Measurements from ENCODE around the gene INTS3. TPM values are rescaled to one million over a fixed set of nuclear protein-coding genes. Genes with fewer than 3 reads are reported as not detected.

INTS3 gene
- total RNA-seq, 1 donor from 2014 or later: 34.3 TPM

DNA sequence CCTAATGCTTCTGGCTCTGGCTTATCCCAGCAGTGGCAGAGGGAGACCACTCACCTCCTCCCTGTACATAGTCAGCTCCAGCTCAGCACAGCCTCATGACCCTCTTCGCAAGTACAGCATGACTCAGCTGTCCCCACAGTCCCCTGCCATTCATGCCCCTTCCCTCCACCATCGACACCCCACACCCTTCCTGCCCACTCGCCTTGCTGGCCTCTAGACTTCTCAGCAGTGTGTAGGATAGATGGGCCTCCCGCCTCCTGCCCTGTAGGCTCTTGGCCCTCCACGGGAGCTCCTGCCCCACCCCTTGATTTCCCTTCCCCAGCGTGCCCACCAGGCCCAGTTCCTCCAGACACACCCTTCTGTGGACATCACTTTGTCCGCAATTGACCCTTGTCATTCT lies 39.6 kb upstream of the INTS3 start:
- Histone ChIP-seq H3K4me3 (no peak overlapping the region), H3K9me3 (replicated peaks) (no peaks in the 10 kb centered on the region), H3K4me1 (no peaks in the 10 kb centered on the region), H3K27me3 (ENCODE audit: low read depth) (no peaks in the 10 kb centered on the region), H3K36me3 (peaks cover 12% of the 10 kb centered on the region), H3K27ac (replicated peaks) (peak overlapping the region; percentile 23)
- intact Hi-C loops (cut with micrococcal nuclease): no loop called here
- no peak for TF ChIP-seq CTCF (IDR thresholded peaks at IDR 0.05; ENCODE audit: borderline replicate concordance)
- no peak for DNase-seq

DNA sequence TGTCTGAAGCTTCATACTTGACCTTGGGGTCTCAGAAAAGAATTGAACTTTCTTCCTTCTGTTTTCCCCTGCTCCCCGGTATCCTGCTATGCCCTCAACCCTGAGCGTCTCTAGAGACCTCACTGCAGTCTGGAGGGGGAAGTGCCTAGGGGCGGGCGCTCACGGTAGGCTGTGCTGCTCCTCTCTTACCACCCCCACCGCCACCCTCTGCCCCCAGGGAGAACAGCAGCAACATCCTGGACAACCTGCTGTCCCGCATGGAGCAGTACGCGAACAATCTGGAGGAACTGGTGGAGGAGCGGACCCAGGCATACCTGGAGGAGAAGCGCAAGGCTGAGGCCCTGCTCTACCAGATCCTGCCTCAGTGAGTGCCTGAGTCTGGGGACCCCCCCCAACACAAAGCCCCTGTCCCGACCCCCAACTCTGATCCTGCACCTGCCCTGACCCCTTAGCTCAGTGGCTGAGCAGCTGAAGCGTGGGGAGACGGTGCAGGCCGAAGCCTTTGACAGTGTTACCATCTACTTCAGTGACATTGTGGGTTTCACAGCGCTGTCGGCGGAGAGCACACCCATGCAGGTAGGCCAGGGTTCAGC lies 39.0 kb upstream of the INTS3 start:
- H3K4me3 ChIP-seq: no peak overlapping the region
- no peaks in the 10 kb centered on the region for H3K9me3 ChIP-seq (replicated peaks)
- no peaks in the 10 kb centered on the region for H3K4me1 ChIP-seq
- no peak for TF ChIP-seq CTCF (IDR thresholded peaks at IDR 0.05; ENCODE audit: borderline replicate concordance)
- intact Hi-C loops (cut with micrococcal nuclease): no loop called here
- DNase-seq: no peak
- no peaks in the 10 kb centered on the region for H3K27me3 ChIP-seq (ENCODE audit: low read depth)
- no peak overlapping the region for H3K27ac ChIP-seq (replicated peaks)
- H3K36me3 ChIP-seq: peaks cover 12% of the 10 kb centered on the region

- Histone ChIP-seq H3K36me3 (peaks cover 4% of the 10 kb centered on the region), H3K27me3 (ENCODE audit: low read depth) (no peaks in the 10 kb centered on the region), H3K27ac (replicated peaks) (no peak overlapping the region), H3K4me1 (peaks cover 15% of the 10 kb centered on the region), H3K4me3 (no peak overlapping the region), H3K9me3 (replicated peaks) (no peaks in the 10 kb centered on the region)
- DNase-seq: no peak
- no peak for TF ChIP-seq CTCF (IDR thresholded peaks at IDR 0.05; ENCODE audit: borderline replicate concordance)
- intact Hi-C loops (cut with micrococcal nuclease): no loop called here
Measured at GRCh38 chr1:153693466-153693865, 34.4 kb upstream of the INTS3 start.

GRCh38 chr1:153696741-153697140 lies 31.1 kb upstream of the INTS3 start:
- DNase-seq: no peak
- Histone ChIP-seq H3K27ac (replicated peaks) (peak overlapping the region; percentile 94), H3K36me3 (no peaks in the 10 kb centered on the region), H3K4me3 (no peak overlapping the region), H3K27me3 (ENCODE audit: low read depth) (no peaks in the 10 kb centered on the region), H3K4me1 (peaks cover 33% of the 10 kb centered on the region), H3K9me3 (replicated peaks) (no peaks in the 10 kb centered on the region)
- intact Hi-C loops (cut with micrococcal nuclease): no loop called here
- TF ChIP-seq CTCF (IDR thresholded peaks at IDR 0.05; ENCODE audit: borderline replicate concordance): no peak

DNA sequence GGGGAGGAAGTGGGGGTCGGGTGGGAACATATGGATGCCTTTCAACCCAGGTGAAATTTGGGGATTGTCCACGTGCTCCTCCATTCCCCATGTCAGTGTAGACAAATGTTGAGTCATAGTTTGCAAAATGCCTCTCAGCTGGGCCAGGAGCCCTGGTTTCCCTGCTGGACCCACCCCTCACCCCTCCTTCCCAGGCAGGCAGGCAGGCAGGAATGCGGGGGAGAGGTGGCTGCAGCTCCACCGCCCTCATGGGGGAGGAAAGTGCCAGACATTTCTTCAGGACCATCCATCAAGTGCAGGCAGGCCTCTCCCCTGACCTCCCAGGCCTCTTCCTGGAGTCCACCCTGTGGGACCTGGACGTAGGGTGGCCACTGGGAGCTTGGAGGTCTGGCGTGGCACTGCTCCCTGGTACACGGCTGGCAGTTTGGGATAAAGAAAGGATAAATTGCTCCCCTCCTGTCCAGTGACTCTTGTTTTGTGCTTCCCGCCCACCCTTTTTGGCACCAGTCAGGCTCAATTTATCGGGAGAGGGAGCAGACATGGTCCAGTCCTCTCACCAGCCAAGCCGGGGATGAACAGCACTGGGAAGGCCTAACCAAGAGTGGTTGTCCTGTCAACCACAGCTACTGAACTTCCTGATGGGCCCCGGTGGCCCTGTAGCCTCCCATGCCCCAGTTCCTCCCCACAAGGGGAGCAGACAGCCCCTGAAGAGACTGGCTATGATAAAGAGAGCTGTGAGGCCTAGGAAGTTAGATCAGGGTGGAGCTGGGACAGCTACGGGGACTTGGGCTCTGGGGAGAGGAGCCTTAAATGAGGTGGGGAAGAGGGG lies 30.4 kb upstream of the INTS3 start:
- Histone ChIP-seq H3K36me3 (no peaks in the 10 kb centered on the region), H3K27me3 (ENCODE audit: low read depth) (no peaks in the 10 kb centered on the region), H3K4me3 (peak overlapping the region; percentile 26), H3K9me3 (replicated peaks) (no peaks in the 10 kb centered on the region), H3K27ac (replicated peaks) (peak overlapping the region; percentile 94), H3K4me1 (peaks cover 33% of the 10 kb centered on the region)
- TF ChIP-seq CTCF (IDR thresholded peaks at IDR 0.05; ENCODE audit: borderline replicate concordance): no peak
- DNase-seq: peak; percentile 31
- intact Hi-C loops (cut with micrococcal nuclease): no loop called here
